GM18519 (cell line): ENCODE results near the gene PTPRK.

ENCODE experiments used
- ATAC-seq: cut with Tn5 transposase; IDR thresholded peaks from one replicate; pipeline ENCODE4 v1.9.1; 2021; ENCODE audit warnings: mild to moderate bottlenecking, moderate library complexity; ENCODE audit not compliant: unreplicated experiment, low FRiP score

The PTPRK gene

DNA sequence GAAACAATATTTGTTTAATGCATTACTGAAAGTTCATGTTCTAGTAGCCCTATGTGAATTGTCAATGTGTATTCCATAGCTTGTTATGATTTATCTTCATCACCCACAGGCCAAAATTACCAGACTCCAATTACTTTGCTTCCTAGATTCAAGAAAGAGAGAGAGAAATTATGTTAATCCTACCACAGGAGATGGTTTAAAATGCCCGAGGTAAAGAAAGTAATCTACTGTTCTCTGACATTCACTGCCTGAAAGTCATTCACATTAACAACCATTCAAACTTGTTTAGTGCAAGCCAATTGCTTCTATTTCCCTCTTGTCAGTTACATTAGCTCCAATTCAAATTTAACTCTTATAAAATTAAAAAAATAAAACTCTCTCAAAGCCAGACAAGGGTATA, 359.1 kb downstream of the PTPRK start:
- no peak for ATAC-seq

DNA sequence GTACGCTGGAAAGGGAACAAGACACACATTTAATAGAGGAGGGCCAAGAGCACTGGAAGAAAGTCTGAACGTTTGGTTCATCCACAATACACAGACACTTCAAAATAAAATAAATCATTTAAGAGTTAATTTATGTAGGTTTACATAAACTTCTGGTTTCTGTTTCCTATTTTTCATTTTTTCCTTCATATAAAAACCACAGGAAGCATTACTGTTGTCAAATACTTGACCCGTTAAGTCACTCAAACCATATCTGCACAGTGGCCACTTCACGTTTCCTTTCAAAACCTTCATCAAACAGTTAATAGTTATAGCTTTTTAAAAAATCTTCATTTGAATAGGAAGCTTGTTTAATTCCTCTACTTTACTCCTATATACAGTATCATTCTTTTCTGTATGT, 361.9 kb downstream of the PTPRK start:
- ATAC-seq, result no peak

- no peak for ATAC-seq
These were observed 363.9 kb downstream of the PTPRK start for GRCh38 chr6:128156321-128157111.

DNA sequence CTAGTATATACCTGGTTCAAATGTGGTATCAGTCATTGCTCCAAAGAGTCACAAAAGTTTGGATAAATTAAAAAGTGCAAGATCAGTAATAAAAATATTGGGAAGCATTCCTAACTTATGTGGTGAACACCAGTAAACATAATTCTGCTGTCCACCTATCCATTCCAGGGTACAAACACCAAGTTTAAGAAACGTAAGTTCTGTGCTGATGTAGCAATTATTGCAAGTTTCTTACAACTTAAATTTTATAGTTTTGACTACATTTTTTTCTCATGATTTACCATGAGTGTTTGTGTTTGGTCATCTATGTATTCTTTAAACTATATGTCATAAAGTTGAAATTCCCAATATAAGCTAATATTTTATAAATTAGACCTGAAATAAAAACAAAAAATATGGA, 364.6 kb downstream of the PTPRK start:
- no peak for ATAC-seq

- no peak for ATAC-seq
These were observed 367.8 kb downstream of the PTPRK start for GRCh38 chr6:128152551-128152950.

- no peak for ATAC-seq
These were observed 370.0 kb downstream of the PTPRK start for GRCh38 chr6:128150376-128150775.

DNA sequence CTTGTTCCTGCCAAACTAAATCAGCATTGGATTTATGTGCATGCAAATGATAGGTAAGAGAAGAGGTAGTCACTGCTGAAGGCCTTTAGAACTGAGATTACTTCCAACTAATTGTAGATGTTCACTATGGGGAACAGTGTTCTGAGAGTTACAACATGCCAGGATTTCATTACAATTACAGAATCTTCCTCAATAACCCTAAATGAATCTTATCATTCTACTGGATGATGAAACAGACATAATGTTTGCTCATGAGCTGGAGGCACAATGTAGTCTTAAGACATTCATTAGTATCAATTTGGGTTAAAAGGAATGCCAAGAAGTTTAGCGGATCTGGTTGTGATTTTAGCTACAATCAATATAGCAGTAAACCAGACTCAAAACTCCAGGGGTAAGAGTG, 370.6 kb downstream of the PTPRK start:
- ATAC-seq, result no peak

DNA sequence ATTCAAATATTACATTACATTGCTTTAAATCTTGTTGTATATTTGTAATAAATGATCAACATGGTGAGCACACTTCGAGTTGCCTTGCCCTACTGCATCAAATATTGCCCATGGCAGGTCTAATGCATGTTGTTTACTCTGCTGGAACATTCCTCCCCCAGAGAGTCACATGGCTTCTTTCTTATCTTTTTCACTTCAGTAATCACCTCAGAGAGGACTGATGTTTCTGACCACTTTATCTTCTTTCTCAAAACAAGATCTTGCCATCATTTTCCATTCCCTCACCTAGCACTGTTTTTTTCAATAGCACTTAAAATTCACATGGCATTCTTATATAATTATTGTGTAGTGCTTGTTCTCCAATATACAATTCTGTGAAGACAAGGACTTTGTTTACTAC, 376.1 kb downstream of the PTPRK start:
- ATAC-seq, result no peak

DNA sequence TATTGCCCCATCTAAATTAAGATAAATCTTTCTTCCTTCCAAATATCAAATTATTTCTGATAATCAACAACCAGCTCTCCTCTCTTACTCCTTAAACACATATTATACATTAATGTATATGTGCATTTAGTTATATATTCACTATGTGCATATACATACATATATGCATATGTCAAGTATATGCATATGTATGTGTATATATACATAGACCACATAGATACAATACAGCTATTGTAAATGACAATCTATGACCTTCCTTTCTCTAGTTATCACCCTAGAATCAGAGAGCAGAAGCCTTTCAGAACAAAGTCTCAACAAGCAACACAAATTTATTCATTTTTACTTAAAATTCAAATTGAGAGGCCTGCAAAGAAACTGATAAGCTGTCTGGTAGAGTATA, 378.5 kb downstream of the PTPRK start:
- no peak for ATAC-seq

GRCh38 chr6:128139519-128139918, 380.9 kb downstream of the PTPRK start:
- no peak for ATAC-seq

DNA sequence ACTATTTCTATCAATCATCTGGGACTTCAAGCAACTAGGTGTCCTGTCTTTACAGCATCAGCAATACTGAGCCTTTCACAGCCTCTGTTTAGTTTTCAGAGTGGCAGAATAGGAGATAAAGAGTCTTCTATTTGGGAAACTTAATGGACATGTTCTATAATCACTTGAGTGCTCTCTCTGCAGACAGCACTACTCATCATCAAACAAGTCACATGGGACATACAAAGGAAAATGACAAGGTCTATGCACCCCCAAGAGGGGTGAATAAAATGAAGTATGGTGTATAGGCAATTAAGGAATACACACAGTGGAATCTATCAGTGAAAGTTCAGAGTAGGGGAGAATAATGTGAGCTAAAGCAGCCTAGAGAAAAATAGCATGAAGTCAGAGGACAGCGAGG, 381.7 kb downstream of the PTPRK start:
- ATAC-seq, result no peak

DNA sequence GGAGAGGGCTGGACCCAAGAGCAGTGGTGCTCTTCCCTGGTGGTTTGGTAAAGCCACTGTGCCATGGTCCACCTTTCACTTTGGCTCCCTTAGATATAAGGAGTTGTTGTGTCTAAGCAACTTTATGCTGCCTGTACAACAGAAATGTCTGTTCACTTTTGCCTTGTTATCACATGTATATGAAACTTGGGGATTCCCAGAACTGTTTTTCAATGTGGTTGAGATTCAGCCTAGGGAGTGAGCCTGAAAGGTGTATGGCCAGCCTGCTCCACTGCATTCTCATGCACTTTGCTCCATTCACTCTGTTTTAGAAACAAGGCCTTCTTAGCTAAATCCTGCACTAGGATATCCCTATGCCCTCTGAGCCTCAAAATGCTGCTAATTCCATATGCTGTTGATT, 385.1 kb downstream of the PTPRK start:
- no peak for ATAC-seq

DNA sequence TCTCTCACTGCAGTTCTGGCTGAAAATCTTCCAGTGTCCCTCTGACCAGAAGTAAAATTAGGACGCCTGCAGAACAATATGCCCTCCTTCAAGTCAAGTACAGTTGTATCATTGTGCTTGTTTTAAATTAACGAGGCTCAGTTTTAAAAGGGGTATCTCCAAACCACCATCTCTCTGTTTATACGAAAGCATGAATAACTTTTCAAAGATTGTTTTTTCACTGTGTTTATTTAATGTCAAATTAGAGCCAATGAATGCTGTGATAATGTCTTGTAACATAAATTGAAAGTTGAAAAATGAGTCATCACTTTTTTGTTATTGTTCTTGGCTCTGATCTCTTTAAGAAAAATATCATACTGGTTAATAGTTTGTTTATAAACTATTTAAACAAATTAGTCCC, 388.8 kb downstream of the PTPRK start:
- no peak for ATAC-seq

DNA sequence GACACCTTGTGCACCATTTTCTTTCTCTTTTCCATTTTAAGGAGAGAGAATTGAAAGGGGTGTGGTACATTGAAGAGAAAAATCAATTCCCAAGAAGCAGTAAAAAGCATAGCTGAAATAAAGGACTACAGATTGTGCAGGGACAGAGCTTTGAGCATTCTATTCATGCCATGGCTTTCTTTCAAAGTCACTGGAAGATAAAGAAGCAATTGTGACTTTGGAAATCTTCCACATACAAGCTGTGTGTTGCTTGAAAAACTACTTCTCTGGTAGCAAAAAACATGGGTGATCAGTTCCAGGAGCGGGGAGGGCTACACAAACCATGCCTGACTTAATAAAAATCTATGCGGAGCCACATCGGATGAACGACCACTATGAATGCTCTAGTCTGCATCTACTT, 389.4 kb downstream of the PTPRK start:
- no peak for ATAC-seq

DNA sequence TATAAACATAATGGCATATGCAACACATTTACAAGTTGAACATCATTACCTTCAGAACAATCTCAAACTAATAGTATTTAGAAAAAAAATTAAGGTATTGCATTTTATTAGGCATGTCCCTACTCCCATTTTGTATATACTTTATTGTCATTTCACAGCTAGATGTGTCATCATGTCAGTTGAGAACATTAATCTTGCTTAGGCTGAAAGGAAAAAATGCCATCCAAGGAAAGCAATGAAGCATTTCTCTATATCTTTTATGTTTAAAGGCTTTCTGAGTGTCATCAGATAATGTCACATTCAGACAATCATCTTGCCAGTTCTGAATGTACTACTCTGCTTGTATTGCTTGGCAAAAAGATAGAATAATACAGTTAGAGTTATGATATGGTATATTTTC, 390.7 kb downstream of the PTPRK start:
- ATAC-seq, result no peak

- no peak for ATAC-seq
These were observed 392.7 kb downstream of the PTPRK start for GRCh38 chr6:128127650-128128049.

- no peak for ATAC-seq
These were observed 395.7 kb downstream of the PTPRK start for GRCh38 chr6:128124713-128125112.

GRCh38 chr6:128121610-128122009, 398.8 kb downstream of the PTPRK start:
- ATAC-seq, result no peak

GRCh38 chr6:128121190-128121589, 399.2 kb downstream of the PTPRK start:
- no peak for ATAC-seq

DNA sequence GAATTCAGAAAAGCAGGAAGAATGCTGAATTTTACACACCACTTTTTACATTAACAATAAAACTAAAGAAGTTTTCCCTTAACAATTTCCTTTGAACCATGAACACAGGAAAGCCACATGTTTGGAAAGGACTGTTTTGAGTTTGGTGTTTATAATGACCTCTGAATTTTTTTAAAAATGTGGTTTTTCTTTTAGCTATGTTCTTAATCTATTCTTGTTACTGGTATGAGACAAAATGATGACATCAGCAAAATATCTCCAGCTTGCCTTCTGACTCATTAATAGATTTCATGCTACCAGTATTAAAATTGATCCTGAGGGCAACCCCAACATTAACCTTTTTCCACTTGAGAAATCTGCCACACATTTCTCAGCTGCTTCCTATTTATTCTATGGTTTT, 402.0 kb downstream of the PTPRK start:
- no peak for ATAC-seq

DNA sequence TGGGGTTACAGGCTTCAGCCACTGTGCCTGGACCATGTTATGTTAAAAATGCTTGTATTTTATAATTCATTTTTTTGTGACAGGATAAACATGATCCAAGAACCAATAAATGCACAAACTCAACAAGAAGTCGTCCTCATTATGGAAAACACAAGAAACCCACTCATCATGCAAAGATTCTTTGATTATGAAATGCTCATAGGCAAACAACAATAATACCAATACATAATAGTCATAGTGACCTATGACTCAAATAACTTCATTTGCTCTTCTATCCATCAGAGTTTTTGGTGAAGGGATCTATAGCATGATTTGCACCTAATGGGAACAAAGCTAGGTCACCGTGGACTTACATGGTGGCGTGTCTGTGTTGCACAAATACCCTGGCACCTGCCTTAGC, 402.5 kb downstream of the PTPRK start:
- no peak for ATAC-seq

DNA sequence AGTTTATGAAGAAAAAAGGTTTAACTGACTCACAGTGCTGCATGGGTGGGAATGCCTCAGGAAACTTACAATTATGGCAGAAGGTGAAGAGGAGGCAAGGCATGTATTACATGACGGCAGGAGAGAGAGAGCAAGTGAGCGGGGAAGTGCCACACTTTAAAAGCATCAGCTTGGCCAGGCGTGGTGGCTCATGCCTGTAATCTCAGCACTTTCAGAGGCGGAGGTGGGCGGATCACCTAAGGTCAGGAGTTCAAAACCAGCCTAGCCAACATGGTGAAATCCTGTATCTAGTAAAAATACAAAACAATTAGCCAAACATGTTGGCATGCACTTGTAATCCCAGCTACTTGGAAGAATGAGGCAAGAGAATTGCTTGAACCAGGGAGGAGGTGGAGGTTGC, 406.2 kb downstream of the PTPRK start:
- no peak for ATAC-seq

DNA sequence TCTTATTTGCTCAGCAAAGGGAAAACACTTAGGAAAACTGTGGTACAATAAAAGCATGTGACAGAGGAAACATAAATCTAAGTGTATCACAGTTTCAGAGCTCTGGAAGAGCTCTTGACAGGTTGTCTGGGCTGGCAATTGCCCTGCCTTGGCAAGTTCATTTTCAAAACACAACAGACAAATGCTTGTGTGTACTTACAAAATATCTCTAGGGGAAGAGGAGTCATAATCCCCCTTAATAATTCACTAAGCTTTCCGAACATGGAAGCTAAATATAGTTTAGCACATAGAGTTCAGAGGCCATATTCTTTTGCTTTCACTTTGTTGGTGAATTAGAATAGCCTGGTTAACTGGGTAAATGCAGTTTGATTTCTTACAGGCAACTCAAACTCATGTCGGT, 407.9 kb downstream of the PTPRK start:
- ATAC-seq, result no peak
